ENCODE data around the gene UBE2Q1.

UBE2Q1 gene

GRCh38 chr1:154502744-154503115 lies 55.7 kb downstream of the UBE2Q1 start:
- DNase-seq (ENCODE audit: low read depth in 2 of 2): no peak

GRCh38 chr1:154502066-154502743 lies 56.3 kb downstream of the UBE2Q1 start, which contains the start of the genes SHE and TDRD10:
TSS of gene SHE (minus strand) at chr1:154502412. CDS start at chr1:154502026, 386 bp downstream.
TSS of gene TDRD10 (plus strand) at chr1:154502219. CDS start at chr1:154506904, 4,685 bp downstream.
- no peak for DNase-seq (ENCODE audit: low read depth in 2 of 2)

- no peak for DNase-seq (ENCODE audit: low read depth in 2 of 2)
Measured at GRCh38 chr1:154501423-154502065, 56.9 kb downstream of the UBE2Q1 start.

- DNase-seq (ENCODE audit: low read depth in 2 of 2): no peak
Measured at GRCh38 chr1:154500533-154500932, 57.9 kb downstream of the UBE2Q1 start.

GRCh38 chr1:154499446-154499845 lies 59.0 kb downstream of the UBE2Q1 start:
- no peak for DNase-seq (ENCODE audit: low read depth in 2 of 2)
